ENCODE data around the gene ACADS.

- TF ChIP-seq POLR2AphosphoS5 (IDR thresholded peaks at IDR 0.05; ENCODE audit: low read depth, low read length) (no peak), POLR2A (IDR thresholded peaks at IDR 0.05; ENCODE audit: low read depth, low read length) (no peak), TAF1 (IDR thresholded peaks at IDR 0.05; ENCODE audit: low read depth, low read length) (no peak)
Measured at GRCh38 chr12:120751389-120751788, 25.8 kb downstream of the ACADS start.
